Mesothelial cell of epicardium (in vitro differentiated cells): ENCODE data around the gene VEGFB. TPM values are rescaled to one million over a fixed set of nuclear protein-coding genes. Genes with fewer than 3 reads are reported as not detected.

Experiments
- DNase-seq, 2 experiments: peaks; one replicate each; pipeline ENCODE4 v3.0.0; 2021; ENCODE audit warnings: low spot score in 2 of 2; ENCODE audit not compliant: unreplicated experiment in 2 of 2
- H3K27ac Mint-ChIP-seq: 2 replicates; pipeline ENCODE4 v1.8.0; 2021; ENCODE audit warnings: mixed read lengths
- H3K27me3 Mint-ChIP-seq: 2 replicates; pipeline ENCODE4 v1.8.0; 2021; ENCODE audit warnings: low read depth, mixed read lengths
- H3K36me3 Mint-ChIP-seq: 2 replicates; pipeline ENCODE4 v1.8.0; 2021; ENCODE audit warnings: mixed read lengths
- H3K4me1 Mint-ChIP-seq: 2 replicates; pipeline ENCODE4 v1.8.0; 2021; ENCODE audit warnings: mixed read lengths
- H3K4me3 Mint-ChIP-seq: 2 replicates; pipeline ENCODE4 v1.8.0; 2021; ENCODE audit warnings: mild to moderate bottlenecking, moderate library complexity, mixed read lengths
- H3K9me3 Mint-ChIP-seq: 2 replicates; pipeline ENCODE4 v1.8.0; 2021; ENCODE audit warnings: mixed read lengths
- CTCF ChIP-seq: fragments of 200-600 bp; sonication (generic); IDR thresholded peaks from one replicate; pipeline ENCODE4 v1.5.0; 2021; ENCODE audit warnings: antibody characterized with exemption; ENCODE audit not compliant: unreplicated experiment
- total RNA-seq: library from RNA; stranded (reverse); gene quantifications from 3 replicates; pipeline ENCODE4 v1.2.1, GENCODE V29; 2021

VEGFB gene
- total RNA-seq, 1 donor from 2014 or later: 83.2 TPM

- Mint-ChIP-seq H3K4me1 (peaks cover 26% of the 10 kb centered on the region), H3K27ac (peak overlapping the region; percentile 85), H3K4me3 (peak overlapping the region; percentile 82), H3K36me3 (peaks cover 3% of the 10 kb centered on the region), H3K9me3 (no peaks in the 10 kb centered on the region), H3K27me3 (no peaks in the 10 kb centered on the region)
- no peak for DNase-seq
- no peak for TF ChIP-seq CTCF
Observed at GRCh38 chr11:64235437-64236161, 1.2 kb downstream of the VEGFB start.

GRCh38 chr11:64237484-64237951 lies 3.1 kb downstream of the VEGFB start:
- Mint-ChIP-seq H3K27ac (no peak overlapping the region), H3K4me1 (peaks cover 21% of the 10 kb centered on the region), H3K4me3 (no peak overlapping the region), H3K27me3 (no peaks in the 10 kb centered on the region), H3K36me3 (peaks cover 3% of the 10 kb centered on the region), H3K9me3 (no peaks in the 10 kb centered on the region)
- TF ChIP-seq CTCF: no peak
- DNase-seq: no peak

GRCh38 chr11:64238076-64238475 lies 3.7 kb downstream of the VEGFB start:
- TF ChIP-seq CTCF: no peak
- Mint-ChIP-seq H3K4me1 (peaks cover 25% of the 10 kb centered on the region), H3K4me3 (no peak overlapping the region), H3K27ac (peak overlapping the region; percentile 30), H3K36me3 (peaks cover 3% of the 10 kb centered on the region), H3K9me3 (no peaks in the 10 kb centered on the region), H3K27me3 (no peaks in the 10 kb centered on the region)
- no peak for DNase-seq

- Mint-ChIP-seq H3K9me3 (no peaks in the 10 kb centered on the region), H3K27ac (peak overlapping the region; percentile 30), H3K27me3 (no peaks in the 10 kb centered on the region), H3K4me1 (peaks cover 28% of the 10 kb centered on the region), H3K36me3 (peaks cover 3% of the 10 kb centered on the region), H3K4me3 (no peak overlapping the region)
- TF ChIP-seq CTCF: no peak
- DNase-seq: no peak
Observed at GRCh38 chr11:64238999-64239398, 4.6 kb downstream of the VEGFB start.

- no peaks in the 10 kb centered on the region for H3K9me3 Mint-ChIP-seq
- H3K4me1 Mint-ChIP-seq: peaks cover 28% of the 10 kb centered on the region
- H3K27ac Mint-ChIP-seq: peak overlapping the region; percentile 100
- H3K4me3 Mint-ChIP-seq: peak overlapping the region; percentile 90
- no peak for TF ChIP-seq CTCF
- DNase-seq: no peak
- H3K36me3 Mint-ChIP-seq: peaks cover 3% of the 10 kb centered on the region
- no peaks in the 10 kb centered on the region for H3K27me3 Mint-ChIP-seq
Observed at GRCh38 chr11:64239662-64240434, 5.5 kb downstream of the VEGFB start.
